ENCODE data around the gene WRAP73.

Gene WRAP73

GRCh38 chr1:3646596-3646995 is 3.3 kb downstream of the WRAP73 start:
- no peak for DNase-seq (ENCODE audit: low read depth)

DNA sequence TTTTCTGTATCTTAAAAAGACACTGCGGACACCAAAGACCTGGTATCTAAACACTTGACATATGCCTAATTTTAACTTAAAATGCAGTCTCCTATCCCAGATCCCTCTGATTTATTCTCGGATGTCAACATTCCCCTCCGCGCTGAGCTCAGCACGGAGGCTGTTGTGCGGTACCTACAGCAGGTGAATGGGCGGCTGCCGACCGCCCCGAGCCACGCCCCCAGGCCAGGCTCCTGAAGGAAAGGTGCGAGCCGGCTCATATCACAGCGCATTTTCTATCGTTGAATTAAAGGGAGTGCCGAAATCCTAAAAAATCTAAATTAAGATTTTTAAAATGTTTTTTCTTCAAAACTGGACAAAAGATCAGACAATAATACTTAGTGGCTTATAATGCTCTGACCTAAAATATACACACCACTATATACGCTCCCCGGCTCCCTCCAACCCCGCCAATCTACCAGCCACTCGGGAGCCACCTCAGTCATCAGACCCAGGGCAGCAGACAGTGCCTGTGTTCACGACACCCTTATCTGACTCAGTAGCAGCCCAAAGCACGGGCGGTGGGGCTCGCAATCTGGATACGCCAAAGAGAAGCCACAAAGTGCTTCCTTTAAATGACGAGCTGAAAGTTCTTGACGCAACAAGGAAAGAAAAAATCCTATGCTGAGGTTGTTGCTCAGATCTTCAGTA is 4.1 kb downstream of the WRAP73 start:
- DNase-seq (ENCODE audit: low read depth): no peak

DNA sequence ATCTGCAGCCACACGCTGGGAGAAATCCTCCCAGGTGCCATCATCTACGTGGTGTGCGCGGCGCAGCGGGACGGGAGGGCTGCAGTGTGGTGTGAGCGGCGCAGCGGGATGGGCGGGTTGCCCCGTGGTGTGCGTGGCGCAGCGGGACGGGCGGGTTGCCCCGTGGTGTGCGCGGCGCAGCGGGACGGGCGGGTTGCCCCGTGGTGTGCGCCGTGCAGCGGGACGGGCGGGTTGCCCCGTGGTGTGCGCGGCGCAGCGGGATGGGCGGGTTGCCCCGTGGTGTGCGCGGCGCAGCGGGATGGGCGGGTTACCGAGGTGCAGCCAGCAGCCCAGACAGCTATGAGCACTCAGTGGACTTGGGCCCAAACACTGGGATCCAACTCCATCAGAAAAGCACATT is 4.7 kb downstream of the WRAP73 start:
- no peak for DNase-seq (ENCODE audit: low read depth)

GRCh38 chr1:3644273-3644672 is 5.6 kb downstream of the WRAP73 start:
- DNase-seq (ENCODE audit: low read depth): no peak

- no peak for DNase-seq (ENCODE audit: low read depth)
Measured at GRCh38 chr1:3642919-3643675, 6.8 kb downstream of the WRAP73 start.

DNA sequence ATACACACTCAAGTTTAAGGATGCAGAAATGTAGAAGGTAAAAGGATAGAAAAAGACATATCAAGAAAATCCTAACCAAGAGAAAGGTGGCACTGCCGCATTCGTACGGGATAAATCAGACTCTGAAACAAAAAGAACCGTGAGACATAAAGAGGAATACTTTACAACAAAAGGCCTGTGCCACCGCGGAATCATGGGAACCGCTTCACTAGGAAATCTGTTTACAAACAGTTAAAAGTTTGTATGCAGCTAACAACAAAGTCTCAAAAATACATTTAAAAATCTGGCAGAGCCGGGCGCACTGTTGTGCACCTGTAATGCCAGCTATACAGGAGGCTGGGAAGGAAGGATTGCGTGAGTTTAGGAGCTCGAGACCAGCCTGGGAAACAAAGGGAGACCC is 8.1 kb downstream of the WRAP73 start:
- DNase-seq (ENCODE audit: low read depth): no peak

- no peak for DNase-seq (ENCODE audit: low read depth)
Measured at GRCh38 chr1:3641046-3641760, 8.7 kb downstream of the WRAP73 start.

DNA sequence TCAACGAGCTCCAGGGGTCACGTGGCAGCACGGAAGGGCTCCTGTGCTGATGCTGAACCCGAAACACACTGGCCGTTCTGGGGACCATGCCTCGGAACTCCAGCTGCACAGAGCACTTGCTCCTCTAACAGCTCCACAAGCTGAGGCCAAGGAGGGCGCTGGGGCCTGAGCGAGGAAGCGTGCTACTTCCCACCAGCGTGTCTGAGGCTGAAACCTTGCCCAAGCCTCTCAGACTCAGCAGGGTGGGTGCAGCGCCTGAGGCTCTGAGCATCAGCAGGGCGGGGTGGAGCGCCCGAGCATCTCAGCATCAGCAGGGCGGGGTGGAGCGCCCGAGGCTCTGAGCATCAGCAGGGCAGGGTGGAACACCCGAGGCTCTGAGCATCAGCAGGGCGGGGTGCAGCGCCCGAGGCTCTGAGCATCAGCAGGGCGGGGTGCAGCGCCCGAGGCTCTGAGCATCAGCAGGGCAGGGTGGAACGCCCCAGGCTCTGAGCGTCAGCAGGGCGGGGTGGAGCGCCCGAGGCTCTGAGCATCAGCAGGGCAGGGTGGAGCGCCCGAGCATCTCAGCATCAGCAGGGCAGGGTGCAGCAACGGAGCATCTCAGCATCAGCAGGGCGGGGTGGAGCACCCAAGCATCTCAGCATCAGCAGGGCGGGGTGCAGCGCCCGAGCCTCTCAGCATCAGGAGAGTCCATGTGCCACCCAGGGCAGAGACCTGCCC is 9.6 kb downstream of the WRAP73 start:
- no peak for DNase-seq (ENCODE audit: low read depth)

DNA sequence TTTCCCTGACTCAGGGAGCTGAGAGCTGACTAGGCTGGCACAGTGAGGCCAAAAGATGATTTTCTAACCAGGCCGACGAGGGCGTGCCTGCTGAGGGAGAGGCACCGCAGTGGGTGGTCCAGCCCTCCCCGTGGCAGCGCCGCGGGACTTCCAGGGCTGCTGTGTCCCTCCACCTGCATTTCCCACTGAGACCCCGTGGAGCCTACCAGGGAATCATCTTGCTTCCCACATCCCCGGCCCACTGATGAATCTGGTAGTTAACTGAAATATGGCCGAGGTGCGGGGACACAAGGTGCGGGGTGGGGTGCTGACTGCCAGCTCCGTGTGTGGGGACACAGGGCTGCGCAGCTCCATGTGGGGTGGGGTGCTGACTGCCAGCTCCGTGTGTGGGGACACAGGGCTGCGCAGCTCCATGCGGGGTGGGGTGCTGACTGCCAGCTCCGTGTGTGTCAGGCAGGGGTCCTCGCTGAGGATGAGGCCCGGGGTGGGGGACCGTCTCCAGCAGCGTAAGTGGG is 10.4 kb downstream of the WRAP73 start:
- DNase-seq (ENCODE audit: low read depth): no peak

DNA sequence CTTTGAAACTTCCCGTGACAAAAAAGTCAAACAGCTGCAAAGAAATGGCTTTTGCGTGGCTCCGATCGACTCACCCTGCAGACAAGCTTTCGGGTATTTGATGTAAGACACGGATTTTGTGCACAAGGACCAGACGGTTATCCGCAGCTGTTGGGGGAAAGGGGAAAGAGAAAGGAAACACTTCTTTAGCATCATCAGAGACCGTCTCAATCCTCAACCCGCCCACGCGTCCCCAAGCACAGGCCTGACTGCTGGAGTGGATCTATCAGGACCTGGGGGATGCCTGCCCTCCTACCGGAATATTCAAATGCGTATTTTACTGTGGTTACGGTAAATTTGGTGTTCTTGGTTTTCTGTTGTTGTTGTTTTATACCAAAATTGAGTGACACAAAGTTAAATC is 11.2 kb downstream of the WRAP73 start:
- DNase-seq (ENCODE audit: low read depth): no peak

GRCh38 chr1:3638027-3638426 is 11.9 kb downstream of the WRAP73 start:
- DNase-seq (ENCODE audit: low read depth): no peak

- DNase-seq (ENCODE audit: low read depth): no peak
Measured at GRCh38 chr1:3636531-3636930, 13.4 kb downstream of the WRAP73 start.

DNA sequence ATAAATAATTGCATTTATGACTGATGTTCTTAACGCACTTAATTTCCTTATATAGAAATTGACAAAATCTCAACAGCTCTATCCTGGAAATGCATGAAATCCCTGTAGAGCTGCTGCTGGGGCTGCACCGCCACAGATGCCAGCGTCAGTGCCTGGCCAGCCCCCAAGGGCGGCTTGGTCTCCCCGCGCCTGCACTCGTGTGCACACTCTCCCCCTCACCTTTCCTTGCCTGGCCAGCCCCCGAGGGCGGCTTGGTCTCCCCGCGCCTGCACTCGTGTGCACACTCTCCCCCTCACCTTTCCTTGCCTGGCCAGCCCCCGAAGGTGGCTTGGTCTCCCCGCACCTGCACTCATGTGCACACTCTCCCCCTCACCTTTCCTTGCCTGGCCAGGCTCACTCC is 13.8 kb downstream of the WRAP73 start:
- DNase-seq (ENCODE audit: low read depth): no peak

- no peak for DNase-seq (ENCODE audit: low read depth)
Measured at GRCh38 chr1:3634059-3634800, 15.7 kb downstream of the WRAP73 start.

DNA sequence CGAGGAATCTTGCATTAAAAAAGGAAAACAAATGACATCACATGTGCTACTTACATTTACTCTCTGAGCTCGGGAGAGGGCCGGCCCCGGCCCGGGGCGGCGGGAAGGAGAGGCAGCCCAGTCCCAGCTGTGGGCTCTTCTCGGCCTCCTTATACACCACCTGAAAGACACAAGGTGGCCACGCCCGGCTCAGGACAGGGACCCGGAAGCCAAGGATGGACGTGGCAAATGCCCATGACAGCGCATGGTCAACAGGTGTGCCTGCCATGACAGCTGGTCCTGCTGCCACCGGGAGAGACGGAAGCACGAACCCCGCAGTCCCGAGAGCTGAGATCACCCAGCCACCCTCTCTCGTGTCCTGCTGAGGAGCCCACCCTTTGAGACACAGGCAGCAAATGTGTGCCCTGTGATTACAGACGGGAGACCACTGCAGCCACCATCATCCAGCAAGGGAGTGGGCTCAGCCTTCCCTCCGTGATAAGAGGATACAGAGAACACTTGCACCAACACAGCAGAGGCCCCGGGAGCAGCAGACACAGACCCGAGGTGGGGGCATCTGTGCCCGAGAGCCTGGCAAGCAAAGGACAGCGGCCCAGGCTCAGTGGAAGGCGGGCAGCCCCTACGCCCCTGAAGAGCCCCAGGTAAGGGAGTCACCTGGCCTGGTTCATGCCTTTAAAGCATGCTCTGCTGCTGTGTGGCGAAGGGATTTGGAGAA is 16.4 kb downstream of the WRAP73 start:
- DNase-seq (ENCODE audit: low read depth): no peak

- DNase-seq (ENCODE audit: low read depth): no peak
Measured at GRCh38 chr1:3632716-3633343, 17.1 kb downstream of the WRAP73 start.

DNA sequence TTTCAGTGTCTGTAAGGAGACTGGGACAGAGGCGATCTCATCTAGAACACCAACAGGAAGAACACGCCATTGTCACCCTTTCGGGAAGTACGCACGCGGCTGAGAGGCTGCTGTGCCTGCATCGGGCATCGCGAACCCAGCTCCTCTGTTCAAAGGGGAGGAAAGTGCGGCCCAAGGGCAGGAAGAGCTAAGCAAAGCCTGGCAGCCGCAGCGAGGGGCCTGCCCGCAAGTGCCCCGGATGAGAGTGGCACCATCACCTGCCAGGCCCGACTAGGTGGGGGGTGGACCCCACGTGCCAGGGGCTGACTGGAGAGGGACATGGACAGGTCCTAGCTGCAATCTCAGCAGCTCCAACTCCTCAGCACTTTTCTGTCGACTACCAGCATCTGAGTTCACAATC is 17.6 kb downstream of the WRAP73 start:
- no peak for DNase-seq (ENCODE audit: low read depth)

DNA sequence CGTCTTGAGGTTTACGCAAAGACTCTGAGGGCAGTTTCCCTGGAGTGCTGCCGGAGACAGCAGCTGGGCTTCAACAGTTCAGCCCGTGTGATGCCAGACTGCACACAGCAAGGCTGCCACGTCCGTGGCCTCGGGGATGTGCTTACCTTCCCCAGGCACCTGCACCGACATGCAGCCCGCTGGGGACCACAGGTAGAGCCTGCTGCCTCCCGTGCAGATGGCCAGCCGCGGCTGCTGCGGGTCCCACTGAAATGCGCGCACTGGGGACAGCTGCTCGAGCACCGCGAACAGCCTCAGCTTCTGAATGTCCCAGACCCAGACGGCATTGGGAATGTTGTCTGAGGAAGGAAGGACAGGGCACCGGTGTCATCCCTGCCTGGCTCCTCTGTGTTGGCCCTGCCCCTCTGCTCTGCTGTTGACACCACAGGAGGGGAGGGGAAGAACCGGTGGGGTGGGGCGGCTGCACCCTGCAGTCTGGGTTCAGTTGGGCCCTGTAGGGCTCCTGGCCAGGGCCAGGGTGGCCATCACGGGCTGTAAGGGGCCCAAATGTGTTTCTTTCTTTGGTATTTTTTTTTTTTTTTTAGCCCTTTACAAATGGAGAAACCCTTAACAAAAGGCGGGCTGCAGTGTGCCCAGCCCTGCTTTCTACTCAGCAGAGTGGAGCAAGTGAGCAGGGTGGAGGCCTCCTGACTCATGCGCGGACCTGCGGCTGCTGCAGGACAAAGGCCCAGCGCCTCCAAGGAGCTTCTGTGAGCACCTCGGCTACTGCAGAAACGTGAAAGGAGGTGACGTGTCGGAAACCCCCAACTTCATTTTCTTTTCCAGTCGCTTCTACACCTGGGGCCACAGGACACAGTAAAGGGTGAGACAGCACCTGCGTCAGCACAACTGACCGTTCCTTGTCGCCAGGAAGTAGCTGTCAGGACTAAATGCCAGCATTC is 18.3 kb downstream of the WRAP73 start:
- no peak for DNase-seq (ENCODE audit: low read depth)

DNA sequence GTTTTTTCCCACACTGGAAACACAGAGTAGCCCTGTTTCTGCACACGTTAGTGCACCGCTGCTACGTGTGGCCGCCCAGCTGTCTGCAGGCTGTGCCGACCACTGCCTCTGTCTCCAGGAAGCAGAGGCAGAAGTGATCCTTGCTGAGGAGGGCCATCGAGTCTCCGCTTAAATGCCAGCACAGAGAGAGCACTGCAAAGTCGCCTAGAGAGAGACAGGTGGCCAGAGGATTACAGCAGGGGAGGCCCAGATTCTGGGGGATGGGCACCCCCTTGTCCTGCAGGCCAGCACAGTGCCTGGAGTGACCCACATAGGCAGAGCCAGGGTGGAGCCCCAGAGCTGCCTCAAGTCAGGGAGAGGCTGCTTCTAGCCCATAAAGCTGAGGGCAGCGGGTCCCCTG is 19.0 kb downstream of the WRAP73 start:
- DNase-seq (ENCODE audit: low read depth): no peak
